Mucosa of descending colon (tissue), 3 donors: ENCODE data around the gene ST8SIA2. TPM values are rescaled to one million over a fixed set of nuclear protein-coding genes. Genes with fewer than 3 reads are reported as not detected.

ENCODE experiments used
- ATAC-seq: fragments of 200-7000 bp; cut with Tn5 transposase; one replicate; pipeline ENCODE4 v1.9.1; 2020; ENCODE audit warnings: mild to moderate bottlenecking, moderate library complexity
- DNase-seq, 3 donors: peaks; one replicate each; pipeline ENCODE4 v3.0.0-alpha.2; 2020
- H3K36me3 ChIP-seq: fragments of 200-600 bp; one replicate; pipeline ENCODE4 v1.8.0; 2021; ENCODE audit warnings: low read depth, mild to moderate bottlenecking
- H3K4me1 ChIP-seq: fragments of 200-600 bp; one replicate; pipeline ENCODE4 v1.8.0; 2021; ENCODE audit warnings: low read depth, mild to moderate bottlenecking
- H3K4me3 ChIP-seq: fragments of 200-600 bp; one replicate; pipeline ENCODE4 v1.8.0; 2021; ENCODE audit warnings: mild to moderate bottlenecking
- H3K9me3 ChIP-seq: fragments of 200-600 bp; one replicate; pipeline ENCODE4 v1.8.0; 2021; ENCODE audit warnings: mild to moderate bottlenecking
- intact Hi-C, 2 donors: fragments of 100-400 bp; cut with DNase I in 1 of 2; cut with micrococcal nuclease in 1 of 2; formaldehyde crosslinking; loops; one replicate each; pipeline versions ENCODE4 v1.11.0 to v1.11.1; 2022; cut with DNase I, micrococcal nuclease
- total RNA-seq, 3 donors: library from RNA; stranded (reverse); fragmentation: NEBNext Ultra II Directional in 2 of 3; extraction: Animal tissue kit (Norgen Biotek cat#: 25700) in 2 of 3; gene quantifications; one replicate each; pipeline versions ENCODE4 v1.2.1 to v1.2.4, GENCODE V29; 2021 to 2023
- TF ChIP-seq, protein P1 (sequence below): fragments of 200-600 bp; IDR thresholded peaks from one replicate; pipeline ENCODE4 v1.8.0; 2022; ENCODE audit warnings: antibody characterized with exemption, mild to moderate bottlenecking
- donor health status: DM: no; HTN: no; CAD: no; lungs with moderate emphysema.
- donor health status: DM: no; HTN: no; CAD: no.
- donor health status: DM: no; HTN: yes; CAD: no.

ST8SIA2 gene
- total RNA-seq, 3 donors from 2014 or later = 0.29 to 0.44 (median 0.43) TPM

DNA sequence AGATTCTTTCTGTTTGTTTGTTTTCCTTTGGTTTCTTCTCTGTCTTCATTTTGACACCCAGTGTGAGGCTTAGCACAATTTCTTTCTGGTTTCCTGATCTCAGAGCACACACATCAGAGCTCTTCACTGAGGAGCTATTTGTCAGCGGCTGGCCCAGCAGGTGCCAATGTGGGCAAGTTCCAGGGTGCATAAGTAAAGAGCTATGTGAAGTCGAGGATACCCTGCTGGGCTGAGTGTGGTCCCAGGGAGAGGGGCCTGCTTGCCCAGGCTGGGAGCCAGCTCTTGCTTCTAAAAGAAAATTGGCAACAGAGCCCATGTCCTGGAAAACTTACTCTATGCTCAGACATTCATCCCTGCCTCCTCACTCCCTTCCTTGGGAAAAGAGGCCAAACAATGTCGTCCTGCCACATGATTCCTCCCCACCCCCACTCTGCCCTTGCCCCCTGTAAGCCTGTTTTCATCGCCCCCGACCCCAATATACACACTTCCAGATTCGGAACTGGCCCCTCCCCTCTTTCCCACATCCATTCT lies 101.2 kb downstream of the ST8SIA2 start:
- ATAC-seq = no peak
- Histone ChIP-seq H3K9me3 (no peaks in the 10 kb centered on the region), H3K4me3 (no peak overlapping the region), H3K36me3 (no peaks in the 10 kb centered on the region), H3K4me1 (no peaks in the 10 kb centered on the region)
- TF ChIP-seq, protein P1, sequence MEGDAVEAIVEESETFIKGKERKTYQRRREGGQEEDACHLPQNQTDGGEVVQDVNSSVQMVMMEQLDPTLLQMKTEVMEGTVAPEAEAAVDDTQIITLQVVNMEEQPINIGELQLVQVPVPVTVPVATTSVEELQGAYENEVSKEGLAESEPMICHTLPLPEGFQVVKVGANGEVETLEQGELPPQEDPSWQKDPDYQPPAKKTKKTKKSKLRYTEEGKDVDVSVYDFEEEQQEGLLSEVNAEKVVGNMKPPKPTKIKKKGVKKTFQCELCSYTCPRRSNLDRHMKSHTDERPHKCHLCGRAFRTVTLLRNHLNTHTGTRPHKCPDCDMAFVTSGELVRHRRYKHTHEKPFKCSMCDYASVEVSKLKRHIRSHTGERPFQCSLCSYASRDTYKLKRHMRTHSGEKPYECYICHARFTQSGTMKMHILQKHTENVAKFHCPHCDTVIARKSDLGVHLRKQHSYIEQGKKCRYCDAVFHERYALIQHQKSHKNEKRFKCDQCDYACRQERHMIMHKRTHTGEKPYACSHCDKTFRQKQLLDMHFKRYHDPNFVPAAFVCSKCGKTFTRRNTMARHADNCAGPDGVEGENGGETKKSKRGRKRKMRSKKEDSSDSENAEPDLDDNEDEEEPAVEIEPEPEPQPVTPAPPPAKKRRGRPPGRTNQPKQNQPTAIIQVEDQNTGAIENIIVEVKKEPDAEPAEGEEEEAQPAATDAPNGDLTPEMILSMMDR = no peak
- DNase-seq = no peak
- intact Hi-C loops = no loop called here

DNA sequence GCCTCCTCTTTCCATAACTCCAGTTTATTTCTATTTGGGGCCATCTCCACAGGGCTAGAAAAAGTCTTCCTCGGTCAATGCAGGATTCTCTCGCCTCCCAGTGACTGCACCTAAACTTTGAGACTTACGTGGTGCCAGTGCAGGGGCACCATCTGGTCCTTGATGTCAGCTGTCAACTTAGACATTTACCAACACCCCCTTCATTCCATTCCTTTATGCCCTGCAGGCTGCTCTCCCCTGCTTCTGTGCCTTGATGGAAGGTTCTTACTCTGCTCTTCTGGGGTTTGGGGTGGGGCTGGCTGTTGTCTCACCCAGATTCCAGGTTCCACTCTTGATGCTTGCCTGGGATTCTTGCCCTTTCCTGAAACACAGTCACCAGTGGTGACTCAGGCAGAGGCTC lies 101.8 kb downstream of the ST8SIA2 start:
- H3K4me1 ChIP-seq = no peaks in the 10 kb centered on the region
- intact Hi-C loops = no loop called here
- TF ChIP-seq, protein P1 = no peak
- H3K4me3 ChIP-seq = no peak overlapping the region
- ATAC-seq (no peak), DNase-seq (no peak)
- H3K36me3 ChIP-seq = no peaks in the 10 kb centered on the region
- H3K9me3 ChIP-seq = no peaks in the 10 kb centered on the region

DNA sequence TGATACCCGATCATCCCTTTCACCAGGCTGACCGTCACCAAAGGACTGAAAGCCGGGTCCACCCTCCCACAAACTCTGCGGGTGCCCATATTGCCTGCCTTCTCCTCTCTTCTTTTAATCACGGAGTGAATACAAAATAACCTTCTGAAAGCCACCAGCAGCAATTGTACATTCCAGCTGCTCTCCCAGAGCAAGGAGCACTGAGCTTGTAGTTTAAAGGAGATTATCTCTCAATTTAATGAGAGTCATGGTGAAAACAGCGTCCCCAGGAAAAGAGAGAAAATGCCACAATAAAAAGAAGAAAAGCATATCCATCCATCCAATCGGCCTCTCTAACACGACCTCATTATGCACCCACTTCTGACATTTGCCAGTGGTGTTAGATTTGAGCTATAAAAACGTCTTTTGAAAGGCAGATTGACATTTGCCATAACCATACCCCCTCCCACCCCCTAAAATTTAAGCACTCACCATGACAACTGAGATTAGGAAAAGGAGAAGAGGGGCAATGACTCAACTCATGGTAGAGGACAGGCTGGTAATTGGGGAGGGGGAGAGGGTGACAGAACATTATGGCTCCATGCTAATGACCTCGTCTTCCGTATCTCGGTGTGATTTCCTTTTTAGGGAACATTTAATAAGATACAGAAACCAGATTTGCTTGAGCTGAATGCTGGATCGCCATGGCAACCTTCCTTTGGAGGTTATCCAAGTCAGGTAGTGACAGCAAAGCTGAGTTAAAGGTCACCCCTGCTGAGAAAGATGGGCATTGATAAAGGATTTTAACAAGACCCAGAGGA lies 106.2 kb downstream of the ST8SIA2 start:
- ATAC-seq (no peak), DNase-seq (no peak)
- Histone ChIP-seq H3K36me3 (no peaks in the 10 kb centered on the region), H3K4me3 (no peak overlapping the region), H3K4me1 (no peaks in the 10 kb centered on the region), H3K9me3 (no peaks in the 10 kb centered on the region)
- TF ChIP-seq, protein P1 = no peak
- intact Hi-C loops = no loop called here

DNA sequence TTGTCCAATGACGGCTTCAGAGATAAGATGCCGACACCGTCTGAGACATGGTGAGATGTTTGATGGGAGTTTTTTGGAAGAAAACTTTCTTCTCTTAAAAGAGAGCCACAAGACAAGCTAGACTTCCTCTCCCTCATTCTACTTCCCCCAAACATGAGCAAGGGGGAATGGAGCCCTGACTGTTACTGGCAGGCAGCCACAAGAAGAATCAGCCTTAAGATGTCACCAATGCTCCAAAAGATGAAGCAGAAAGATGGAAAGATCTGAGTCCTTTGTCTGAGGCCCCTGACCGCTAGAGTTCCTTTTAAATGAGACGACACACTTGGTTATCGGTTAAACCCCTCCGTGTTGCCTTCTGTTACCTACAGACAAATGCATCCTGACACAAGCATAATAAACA lies 108.7 kb downstream of the ST8SIA2 start:
- intact Hi-C loops = no loop called here
- ATAC-seq (no peak), DNase-seq (no peak)
- Histone ChIP-seq H3K4me3 (no peak overlapping the region), H3K9me3 (peaks cover 5% of the 10 kb centered on the region), H3K4me1 (no peaks in the 10 kb centered on the region), H3K36me3 (no peaks in the 10 kb centered on the region)
- TF ChIP-seq, protein P1 = no peak

DNA sequence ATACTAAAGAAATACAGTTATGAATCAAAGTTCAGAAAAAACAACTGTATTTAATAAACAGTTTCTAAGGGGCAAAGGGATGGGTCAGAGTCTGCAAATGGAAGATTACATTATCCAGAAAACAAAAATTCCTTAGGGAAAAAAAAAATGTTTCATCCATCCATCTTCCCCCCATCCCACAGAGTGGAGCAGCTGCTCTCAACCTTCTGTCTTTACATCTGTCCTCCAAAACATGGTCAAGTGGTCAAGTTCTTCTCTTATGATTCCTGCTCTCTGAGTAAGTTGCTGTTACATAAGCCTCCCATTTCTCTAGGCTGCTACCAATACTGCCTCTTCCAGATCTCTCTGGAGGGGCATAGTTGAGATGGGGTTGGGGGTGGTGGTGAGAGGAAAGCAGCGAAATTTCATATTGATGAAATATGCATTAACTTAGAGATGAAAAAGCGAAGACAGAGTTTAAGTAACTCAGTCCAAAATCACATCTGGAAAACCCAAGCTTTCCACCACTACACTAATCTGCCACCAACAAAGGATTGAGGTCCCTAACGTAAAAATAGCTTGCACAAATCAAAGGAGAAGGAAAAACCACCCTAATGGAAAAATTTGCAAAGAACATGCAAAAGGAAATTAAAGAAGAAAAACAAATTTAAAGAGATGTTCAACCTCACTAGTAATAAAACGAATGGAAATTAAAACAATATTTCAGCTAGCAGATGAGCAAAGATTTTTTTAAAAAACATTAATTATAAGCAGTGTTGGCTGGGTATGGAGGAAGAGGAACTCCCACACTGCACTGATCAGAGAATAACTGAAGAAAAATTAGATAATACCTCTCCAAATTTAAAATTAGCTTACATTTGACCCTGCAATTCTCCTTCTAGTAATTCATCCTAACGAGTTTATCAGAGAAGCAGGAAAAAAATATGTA lies 109.5 kb downstream of the ST8SIA2 start:
- no peak for DNase-seq
- intact Hi-C loops = no loop called here
- Histone ChIP-seq H3K9me3 (peaks cover 6% of the 10 kb centered on the region), H3K4me1 (no peaks in the 10 kb centered on the region), H3K36me3 (no peaks in the 10 kb centered on the region), H3K4me3 (no peak overlapping the region)
- ATAC-seq = no peak
- TF ChIP-seq, protein P1 = no peak
